SK-N-MC (cell line): ENCODE data around the gene RNF213.

ENCODE experiments used
- DNase-seq: peaks from one replicate; pipeline ENCODE4 v3.0.0-alpha.2; 2011; ENCODE audit warnings: low read depth, low spot score
- H3K27ac ChIP-seq: fragments of 200-600 bp; sonication (generic); 2 replicates; pipeline ENCODE4 v1.5.1; 2016; ENCODE audit warnings: mixed run types
- H3K36me3 ChIP-seq: fragments of 200-600 bp; sonication (generic); 2 replicates; pipeline ENCODE4 v1.6.1; 2017; ENCODE audit warnings: antibody characterized with exemption, low read length, mixed read lengths; ENCODE audit not compliant: insufficient read depth
- H3K4me3 ChIP-seq: fragments of 200-600 bp; sonication (generic); 2 replicates; pipeline ENCODE4 v1.5.1; 2016
- H3K9ac ChIP-seq: fragments of 200-600 bp; sonication (generic); 2 replicates; pipeline ENCODE4 v1.8.0; 2017; ENCODE audit warnings: mixed run types, mixed read lengths; ENCODE audit not compliant: insufficient read length
- H3K9me3 ChIP-seq: fragments of 200-600 bp; sonication (generic); 2 replicates; pipeline ENCODE4 v1.6.1; 2017; ENCODE audit warnings: low read depth, mild to moderate bottlenecking, antibody characterized with exemption, low read length, moderate library complexity, mixed read lengths
- EZH2 ChIP-seq: fragments of 200-600 bp; sonication (generic); IDR thresholded peaks from one replicate; pipeline ENCODE4 v1.6.1; 2017; ENCODE audit warnings: antibody characterized with exemption
- FOXP2 ChIP-seq: optimal IDR thresholded peaks from 2 replicates; pipeline ENCODE3; 2011; ENCODE audit warnings: mild to moderate bottlenecking, moderate library complexity; ENCODE audit not compliant: insufficient read depth; ENCODE audit errors: extremely low read length, control extremely low read depth
- POLR2AphosphoS5 ChIP-seq: IDR thresholded peaks from 2 replicates; pipeline ENCODE4 v1.6.1; 2012; ENCODE audit warnings: mild to moderate bottlenecking, low read depth, low read length, borderline replicate concordance

Gene RNF213

GRCh38 chr17:80361495-80362220 lies 101.0 kb downstream of the RNF213 start:
- H3K9me3 ChIP-seq: no peaks in the 10 kb centered on the region
- no peak for DNase-seq

GRCh38 chr17:80362428-80363119 lies 101.9 kb downstream of the RNF213 start:
- H3K36me3 ChIP-seq: peaks cover 33% of the 10 kb centered on the region
- no peak overlapping the region for H3K9ac ChIP-seq
- no peaks in the 10 kb centered on the region for H3K9me3 ChIP-seq
- TF ChIP-seq EZH2 (no peak), FOXP2 (no peak), POLR2AphosphoS5 (no peak)
- no peak overlapping the region for H3K4me3 ChIP-seq
- H3K27ac ChIP-seq: no peak overlapping the region
- DNase-seq: no peak

More at GRCh38 chr17:80361495-80362220, 101.0 kb downstream of the RNF213 start:
- Histone ChIP-seq H3K9ac (no peak overlapping the region), H3K36me3 (peaks cover 33% of the 10 kb centered on the region), H3K27ac (no peak overlapping the region), H3K4me3 (no peak overlapping the region)
- TF ChIP-seq POLR2AphosphoS5: no peak
- TF ChIP-seq EZH2: no peak
- no peak for TF ChIP-seq FOXP2

- TF ChIP-seq POLR2AphosphoS5 (no peak), EZH2 (no peak), FOXP2 (no peak)
- Histone ChIP-seq H3K9me3 (no peaks in the 10 kb centered on the region), H3K36me3 (peaks cover 33% of the 10 kb centered on the region), H3K27ac (no peak overlapping the region), H3K9ac (no peak overlapping the region), H3K4me3 (no peak overlapping the region)
- DNase-seq: no peak
Measured at GRCh38 chr17:80363120-80363515, 102.5 kb downstream of the RNF213 start.

GRCh38 chr17:80363518-80364090 lies 103.0 kb downstream of the RNF213 start:
- Histone ChIP-seq H3K4me3 (no peak overlapping the region), H3K9me3 (no peaks in the 10 kb centered on the region), H3K9ac (no peak overlapping the region), H3K36me3 (peaks cover 33% of the 10 kb centered on the region), H3K27ac (no peak overlapping the region)
- no peak for DNase-seq
- TF ChIP-seq FOXP2 (no peak), EZH2 (no peak), POLR2AphosphoS5 (no peak)

GRCh38 chr17:80364091-80364691 lies 103.5 kb downstream of the RNF213 start:
- Histone ChIP-seq H3K36me3 (peaks cover 33% of the 10 kb centered on the region), H3K9ac (no peak overlapping the region), H3K27ac (no peak overlapping the region), H3K4me3 (no peak overlapping the region), H3K9me3 (no peaks in the 10 kb centered on the region)
- DNase-seq: no peak
- TF ChIP-seq FOXP2 (no peak), EZH2 (no peak), POLR2AphosphoS5 (no peak)

- no peaks in the 10 kb centered on the region for H3K9me3 ChIP-seq
- DNase-seq: no peak
- TF ChIP-seq FOXP2 (no peak), EZH2 (no peak), POLR2AphosphoS5 (no peak)
- no peak overlapping the region for H3K9ac ChIP-seq
- no peak overlapping the region for H3K4me3 ChIP-seq
- H3K36me3 ChIP-seq: peaks cover 32% of the 10 kb centered on the region
- H3K27ac ChIP-seq: no peak overlapping the region
Measured at GRCh38 chr17:80365001-80365965, 104.6 kb downstream of the RNF213 start.

GRCh38 chr17:80365983-80366382 lies 105.3 kb downstream of the RNF213 start:
- Histone ChIP-seq H3K4me3 (no peak overlapping the region), H3K36me3 (peaks cover 26% of the 10 kb centered on the region), H3K27ac (no peak overlapping the region), H3K9me3 (no peaks in the 10 kb centered on the region), H3K9ac (no peak overlapping the region)
- TF ChIP-seq FOXP2 (no peak), POLR2AphosphoS5 (no peak), EZH2 (no peak)
- no peak for DNase-seq
